Measurements from ENCODE around the gene FAS.

DNA sequence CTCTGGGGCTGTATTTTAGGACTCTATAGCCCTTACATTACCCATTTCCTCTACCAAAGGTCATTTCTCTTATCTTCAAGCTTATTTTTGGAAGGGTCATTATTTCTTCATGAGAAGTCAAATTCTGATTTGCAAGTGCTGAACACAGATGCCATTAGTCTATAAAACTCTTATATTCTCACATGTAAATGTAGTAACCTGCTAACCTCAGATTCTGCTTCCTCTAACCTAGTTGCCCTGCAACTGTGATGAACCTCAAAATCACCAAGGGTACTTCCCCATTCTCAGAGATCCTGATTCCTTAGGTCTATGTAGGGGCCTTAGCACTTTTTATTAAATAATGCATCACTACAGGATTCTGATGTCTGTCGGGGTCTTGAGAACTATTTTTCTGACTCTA, 6.3 kb downstream of the FAS start:
- TF ChIP-seq YY1 (IDR thresholded peaks at IDR 0.05; ENCODE audit: extremely low read depth, insufficient replicate concordance, low read depth, low read length) (no peak), EGR1 (IDR thresholded peaks at IDR 0.05; ENCODE audit: low read depth) (no peak), SIN3A (IDR thresholded peaks at IDR 0.05; ENCODE audit: low read depth) (no peak), POLR2A (IDR thresholded peaks at IDR 0.05; ENCODE audit: borderline replicate concordance, extremely low read depth, insufficient read depth, insufficient read length) (no peak), FOSL1 (IDR thresholded peaks at IDR 0.05; ENCODE audit: low read depth) (no peak), POLR2AphosphoS5 (IDR thresholded peaks at IDR 0.05; ENCODE audit: low read depth, low read length) (no peak), JUND (IDR thresholded peaks at IDR 0.05) (no peak), EZH2 (IDR thresholded peaks at IDR 0.05) (no peak), CEBPB (IDR thresholded peaks at IDR 0.05; ENCODE audit: low read depth) (no peak)
- TF ChIP-seq, protein P1, sequence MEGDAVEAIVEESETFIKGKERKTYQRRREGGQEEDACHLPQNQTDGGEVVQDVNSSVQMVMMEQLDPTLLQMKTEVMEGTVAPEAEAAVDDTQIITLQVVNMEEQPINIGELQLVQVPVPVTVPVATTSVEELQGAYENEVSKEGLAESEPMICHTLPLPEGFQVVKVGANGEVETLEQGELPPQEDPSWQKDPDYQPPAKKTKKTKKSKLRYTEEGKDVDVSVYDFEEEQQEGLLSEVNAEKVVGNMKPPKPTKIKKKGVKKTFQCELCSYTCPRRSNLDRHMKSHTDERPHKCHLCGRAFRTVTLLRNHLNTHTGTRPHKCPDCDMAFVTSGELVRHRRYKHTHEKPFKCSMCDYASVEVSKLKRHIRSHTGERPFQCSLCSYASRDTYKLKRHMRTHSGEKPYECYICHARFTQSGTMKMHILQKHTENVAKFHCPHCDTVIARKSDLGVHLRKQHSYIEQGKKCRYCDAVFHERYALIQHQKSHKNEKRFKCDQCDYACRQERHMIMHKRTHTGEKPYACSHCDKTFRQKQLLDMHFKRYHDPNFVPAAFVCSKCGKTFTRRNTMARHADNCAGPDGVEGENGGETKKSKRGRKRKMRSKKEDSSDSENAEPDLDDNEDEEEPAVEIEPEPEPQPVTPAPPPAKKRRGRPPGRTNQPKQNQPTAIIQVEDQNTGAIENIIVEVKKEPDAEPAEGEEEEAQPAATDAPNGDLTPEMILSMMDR (IDR thresholded peaks at IDR 0.05 in 2 of 3, conservative IDR thresholded peaks at IDR 0.05 in 1 of 3; ENCODE audit: borderline replicate concordance in 1 of 3, insufficient read depth in 1 of 3, low read depth in 2 of 3, low read length in 2 of 3) = no peak
- TF ChIP-seq, protein P2, sequence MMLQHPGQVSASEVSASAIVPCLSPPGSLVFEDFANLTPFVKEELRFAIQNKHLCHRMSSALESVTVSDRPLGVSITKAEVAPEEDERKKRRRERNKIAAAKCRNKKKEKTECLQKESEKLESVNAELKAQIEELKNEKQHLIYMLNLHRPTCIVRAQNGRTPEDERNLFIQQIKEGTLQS (IDR thresholded peaks at IDR 0.05) = no peak
- TF ChIP-seq, protein P3, sequence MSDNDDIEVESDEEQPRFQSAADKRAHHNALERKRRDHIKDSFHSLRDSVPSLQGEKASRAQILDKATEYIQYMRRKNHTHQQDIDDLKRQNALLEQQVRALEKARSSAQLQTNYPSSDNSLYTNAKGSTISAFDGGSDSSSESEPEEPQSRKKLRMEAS (IDR thresholded peaks at IDR 0.05) = no peak
- TF ChIP-seq, protein P4, sequence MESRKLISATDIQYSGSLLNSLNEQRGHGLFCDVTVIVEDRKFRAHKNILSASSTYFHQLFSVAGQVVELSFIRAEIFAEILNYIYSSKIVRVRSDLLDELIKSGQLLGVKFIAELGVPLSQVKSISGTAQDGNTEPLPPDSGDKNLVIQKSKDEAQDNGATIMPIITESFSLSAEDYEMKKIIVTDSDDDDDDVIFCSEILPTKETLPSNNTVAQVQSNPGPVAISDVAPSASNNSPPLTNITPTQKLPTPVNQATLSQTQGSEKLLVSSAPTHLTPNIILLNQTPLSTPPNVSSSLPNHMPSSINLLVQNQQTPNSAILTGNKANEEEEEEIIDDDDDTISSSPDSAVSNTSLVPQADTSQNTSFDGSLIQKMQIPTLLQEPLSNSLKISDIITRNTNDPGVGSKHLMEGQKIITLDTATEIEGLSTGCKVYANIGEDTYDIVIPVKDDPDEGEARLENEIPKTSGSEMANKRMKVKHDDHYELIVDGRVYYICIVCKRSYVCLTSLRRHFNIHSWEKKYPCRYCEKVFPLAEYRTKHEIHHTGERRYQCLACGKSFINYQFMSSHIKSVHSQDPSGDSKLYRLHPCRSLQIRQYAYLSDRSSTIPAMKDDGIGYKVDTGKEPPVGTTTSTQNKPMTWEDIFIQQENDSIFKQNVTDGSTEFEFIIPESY (IDR thresholded peaks at IDR 0.05; ENCODE audit: extremely low read depth, insufficient replicate concordance, low read length) = no peak

Data from HCT116 (cell line).